ENCODE measurements around the gene ACR. TPM values are rescaled to one million over a fixed set of nuclear protein-coding genes. Genes with fewer than 3 reads are reported as not detected.

The ACR gene
- total RNA-seq, 1 donor from 2014 or later = not detected

DNA sequence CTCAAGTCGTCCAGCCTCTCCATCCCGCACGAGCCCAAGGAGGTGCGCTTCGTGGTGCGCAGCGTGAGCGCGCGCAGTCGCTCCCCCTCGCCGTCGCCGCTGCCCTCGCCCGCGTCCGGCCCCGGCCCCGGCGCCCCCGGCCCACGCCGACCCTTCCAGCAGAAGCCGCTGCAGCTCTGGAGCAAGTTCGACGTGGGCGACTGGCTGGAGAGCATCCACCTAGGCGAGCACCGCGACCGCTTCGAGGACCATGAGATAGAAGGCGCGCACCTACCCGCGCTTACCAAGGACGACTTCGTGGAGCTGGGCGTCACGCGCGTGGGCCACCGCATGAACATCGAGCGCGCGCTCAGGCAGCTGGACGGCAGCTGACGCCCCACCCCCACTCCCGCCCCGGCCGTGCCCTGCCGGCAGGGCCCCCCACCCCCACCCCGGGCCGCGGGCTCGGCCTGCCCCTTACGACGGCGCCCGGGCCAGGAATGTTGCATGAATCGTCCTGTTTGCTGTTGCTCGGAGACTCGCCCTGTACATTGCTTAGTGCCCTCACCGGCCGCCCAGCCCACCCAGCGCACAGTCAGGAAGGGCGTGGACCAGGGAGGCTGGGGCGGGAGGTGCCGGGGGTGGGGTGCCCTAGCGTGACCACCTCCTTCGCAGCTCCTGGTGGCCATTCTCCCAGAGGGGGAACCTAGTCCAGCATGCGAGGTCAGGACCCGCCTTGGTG lies 6.9 kb upstream of the ACR start:
- DNase-seq (ENCODE audit: low spot score, unreplicated experiment) = no peak
- Mint-ChIP-seq H3K27me3 (peaks cover 20% of the 10 kb centered on the region), H3K4me3 (ENCODE audit: low read depth) (no peak overlapping the region)

DNA sequence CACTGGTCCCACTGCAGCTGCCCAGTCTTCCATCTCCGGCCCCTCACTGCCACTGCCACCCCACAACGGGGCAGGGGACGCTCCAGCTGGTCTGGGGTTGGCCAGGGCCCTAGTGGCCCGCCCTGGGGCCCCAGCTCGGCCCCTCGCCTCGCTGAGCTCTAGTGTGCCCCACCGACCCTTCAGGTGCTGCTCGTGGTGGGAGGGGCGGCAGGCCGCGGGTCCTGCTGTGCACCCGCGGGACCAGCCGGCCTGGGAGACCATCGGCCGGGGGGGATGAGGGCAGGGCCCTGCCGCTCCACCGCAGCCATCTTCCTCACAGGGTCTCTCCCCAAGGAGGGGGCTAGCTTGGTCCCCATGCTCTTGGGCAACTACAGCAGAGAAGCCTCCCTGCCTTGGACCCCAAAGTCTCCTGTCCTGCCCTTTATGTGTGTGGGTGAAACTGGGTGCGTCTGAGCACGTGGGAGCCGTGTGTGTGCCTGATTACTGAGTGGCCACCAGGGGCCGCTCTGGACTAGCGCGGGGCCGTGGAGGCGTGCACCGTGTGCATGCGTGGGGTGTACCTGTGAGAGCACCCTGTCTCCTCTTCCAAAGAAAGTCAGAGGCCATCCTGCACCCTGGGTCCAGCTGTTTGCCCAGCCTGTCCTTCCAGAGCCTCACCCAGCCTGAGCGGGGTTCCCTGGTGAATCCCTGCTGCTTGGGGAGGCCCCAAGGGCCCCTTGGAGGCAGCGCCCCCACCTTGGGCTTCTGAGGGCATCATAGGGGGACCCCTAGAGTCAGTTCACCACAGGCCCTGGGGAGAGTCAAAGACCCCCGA lies 6.0 kb upstream of the ACR start:
- Mint-ChIP-seq H3K4me3 (ENCODE audit: low read depth) (no peak overlapping the region), H3K36me3 (ENCODE audit: insufficient read depth) (no peaks in the 10 kb centered on the region), H3K27me3 (peaks cover 29% of the 10 kb centered on the region), H3K27ac (no peak overlapping the region), H3K9me3 (ENCODE audit: low read depth) (no peaks in the 10 kb centered on the region), H3K4me1 (ENCODE audit: low read depth) (no peaks in the 10 kb centered on the region)
- TF ChIP-seq, protein P1, sequence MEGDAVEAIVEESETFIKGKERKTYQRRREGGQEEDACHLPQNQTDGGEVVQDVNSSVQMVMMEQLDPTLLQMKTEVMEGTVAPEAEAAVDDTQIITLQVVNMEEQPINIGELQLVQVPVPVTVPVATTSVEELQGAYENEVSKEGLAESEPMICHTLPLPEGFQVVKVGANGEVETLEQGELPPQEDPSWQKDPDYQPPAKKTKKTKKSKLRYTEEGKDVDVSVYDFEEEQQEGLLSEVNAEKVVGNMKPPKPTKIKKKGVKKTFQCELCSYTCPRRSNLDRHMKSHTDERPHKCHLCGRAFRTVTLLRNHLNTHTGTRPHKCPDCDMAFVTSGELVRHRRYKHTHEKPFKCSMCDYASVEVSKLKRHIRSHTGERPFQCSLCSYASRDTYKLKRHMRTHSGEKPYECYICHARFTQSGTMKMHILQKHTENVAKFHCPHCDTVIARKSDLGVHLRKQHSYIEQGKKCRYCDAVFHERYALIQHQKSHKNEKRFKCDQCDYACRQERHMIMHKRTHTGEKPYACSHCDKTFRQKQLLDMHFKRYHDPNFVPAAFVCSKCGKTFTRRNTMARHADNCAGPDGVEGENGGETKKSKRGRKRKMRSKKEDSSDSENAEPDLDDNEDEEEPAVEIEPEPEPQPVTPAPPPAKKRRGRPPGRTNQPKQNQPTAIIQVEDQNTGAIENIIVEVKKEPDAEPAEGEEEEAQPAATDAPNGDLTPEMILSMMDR (IDR thresholded peaks at IDR 0.05; ENCODE audit: unreplicated experiment) = peak; percentile 56
- DNase-seq (ENCODE audit: low spot score, unreplicated experiment) = no peak

More for the DNA sequence above, 6.9 kb upstream of the ACR start:
- H3K27ac Mint-ChIP-seq = no peak overlapping the region
- H3K4me1 Mint-ChIP-seq (ENCODE audit: low read depth) = no peaks in the 10 kb centered on the region
- no peaks in the 10 kb centered on the region for H3K36me3 Mint-ChIP-seq (ENCODE audit: insufficient read depth)
- TF ChIP-seq, protein P1 (IDR thresholded peaks at IDR 0.05; ENCODE audit: unreplicated experiment) = no peak
- no peaks in the 10 kb centered on the region for H3K9me3 Mint-ChIP-seq (ENCODE audit: low read depth)

DNA sequence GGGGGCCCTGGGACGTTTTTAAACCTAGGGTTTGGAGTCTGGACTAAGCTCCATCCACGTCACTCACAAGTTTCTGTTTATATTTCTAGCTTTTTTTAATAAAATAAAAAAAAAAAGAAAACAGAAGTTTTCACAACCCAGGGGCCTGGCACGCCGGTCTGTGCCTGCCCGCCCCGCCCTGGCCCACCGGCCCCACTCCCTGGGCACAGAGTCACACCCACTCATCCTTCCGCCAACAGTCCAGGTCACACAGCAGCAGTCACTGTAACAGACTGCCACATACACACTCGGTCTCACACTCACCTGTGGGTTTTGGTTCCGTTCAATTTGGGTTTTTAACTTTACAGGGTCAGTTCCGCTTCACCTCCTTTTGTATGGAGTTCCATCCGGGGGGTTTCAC lies 5.3 kb upstream of the ACR start:
- peaks cover 35% of the 10 kb centered on the region for H3K27me3 Mint-ChIP-seq
- H3K27ac Mint-ChIP-seq = no peak overlapping the region
- no peak overlapping the region for H3K4me3 Mint-ChIP-seq (ENCODE audit: low read depth)
- TF ChIP-seq, protein P1 (IDR thresholded peaks at IDR 0.05; ENCODE audit: unreplicated experiment) = no peak
- no peak for DNase-seq (ENCODE audit: low spot score, unreplicated experiment)
- H3K9me3 Mint-ChIP-seq (ENCODE audit: low read depth) = no peaks in the 10 kb centered on the region
- H3K4me1 Mint-ChIP-seq (ENCODE audit: low read depth) = no peaks in the 10 kb centered on the region
- no peaks in the 10 kb centered on the region for H3K36me3 Mint-ChIP-seq (ENCODE audit: insufficient read depth)

DNA sequence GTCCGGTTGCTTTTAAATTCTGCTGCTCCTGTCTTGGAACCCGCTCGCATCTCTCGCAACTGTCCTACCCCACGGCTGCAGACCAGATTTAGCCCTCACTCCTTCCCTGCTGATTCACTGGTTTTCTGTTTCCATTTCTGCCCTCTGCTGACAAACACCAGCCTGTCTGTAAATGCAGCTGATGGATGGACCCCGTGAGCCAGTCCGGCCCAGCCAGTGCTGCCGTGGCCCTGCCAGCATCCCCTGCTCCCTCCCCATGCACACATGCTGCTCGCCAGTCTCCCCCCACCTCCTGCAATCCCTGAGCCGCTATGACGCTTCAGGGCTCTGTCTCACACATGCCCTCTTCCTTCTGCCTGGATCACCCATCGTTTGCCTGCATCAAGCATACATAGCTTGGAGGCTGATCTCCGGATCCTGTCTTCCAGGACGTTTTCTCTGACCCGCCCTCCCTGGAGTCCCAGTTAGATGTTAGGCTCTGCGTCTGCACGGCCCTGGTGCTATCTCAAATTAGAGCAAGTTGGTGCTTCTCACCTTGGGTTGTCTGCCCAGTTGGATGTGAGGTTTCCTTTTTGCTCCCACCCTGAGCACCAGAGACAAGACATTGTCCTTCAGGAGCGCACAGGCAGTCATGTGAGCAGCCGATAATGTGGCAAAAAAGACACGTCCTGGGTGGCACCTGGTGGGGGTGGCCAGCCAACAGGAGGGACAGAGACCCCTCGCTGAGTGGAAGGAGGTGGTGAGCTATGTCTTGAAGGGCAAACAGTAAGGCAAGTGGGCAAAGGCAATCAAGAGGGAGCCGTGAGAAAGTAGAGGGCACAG lies 4.3 kb upstream of the ACR start:
- Mint-ChIP-seq H3K9me3 (ENCODE audit: low read depth) (no peaks in the 10 kb centered on the region), H3K27me3 (peaks cover 41% of the 10 kb centered on the region), H3K4me1 (ENCODE audit: low read depth) (no peaks in the 10 kb centered on the region), H3K4me3 (ENCODE audit: low read depth) (no peak overlapping the region), H3K36me3 (ENCODE audit: insufficient read depth) (no peaks in the 10 kb centered on the region), H3K27ac (no peak overlapping the region)
- TF ChIP-seq, protein P1 (IDR thresholded peaks at IDR 0.05; ENCODE audit: unreplicated experiment) = no peak
- no peak for DNase-seq (ENCODE audit: low spot score, unreplicated experiment)

DNA sequence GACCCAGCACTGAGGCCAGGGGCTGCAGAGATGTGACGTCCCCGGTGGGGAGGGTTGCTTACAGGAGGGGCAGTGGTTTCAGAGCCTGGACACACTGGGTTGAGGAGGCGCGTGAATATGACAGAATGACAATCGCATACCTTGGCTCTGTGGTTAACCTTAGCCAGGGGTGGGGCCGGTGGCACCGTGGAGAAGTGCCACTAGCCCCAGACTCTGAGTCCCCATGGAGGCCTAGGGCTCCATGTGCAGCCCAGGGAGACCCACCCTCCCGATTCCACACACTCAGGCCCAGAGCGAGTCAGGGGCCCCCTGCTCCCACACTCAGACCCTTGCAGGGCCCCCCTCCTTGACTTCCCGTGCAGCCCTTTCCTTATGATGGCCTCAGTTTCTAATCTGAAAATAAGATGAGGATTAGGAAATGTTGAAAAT lies 3.6 kb upstream of the ACR start:
- no peaks in the 10 kb centered on the region for H3K4me1 Mint-ChIP-seq (ENCODE audit: low read depth)
- no peaks in the 10 kb centered on the region for H3K9me3 Mint-ChIP-seq (ENCODE audit: low read depth)
- TF ChIP-seq, protein P1 (IDR thresholded peaks at IDR 0.05; ENCODE audit: unreplicated experiment) = no peak
- H3K36me3 Mint-ChIP-seq (ENCODE audit: insufficient read depth) = no peaks in the 10 kb centered on the region
- no peak overlapping the region for H3K4me3 Mint-ChIP-seq (ENCODE audit: low read depth)
- H3K27ac Mint-ChIP-seq = no peak overlapping the region
- DNase-seq (ENCODE audit: low spot score, unreplicated experiment) = no peak
- H3K27me3 Mint-ChIP-seq = peaks cover 47% of the 10 kb centered on the region
